Measurements from ENCODE around the gene RNF208. TPM values are rescaled to one million over a fixed set of nuclear protein-coding genes. Genes with fewer than 3 reads are reported as not detected.

RNF208 gene
- total and polyA plus RNA-seq, 2 experiments from 2014 or later = 1.4 to 5.6 TPM

DNA sequence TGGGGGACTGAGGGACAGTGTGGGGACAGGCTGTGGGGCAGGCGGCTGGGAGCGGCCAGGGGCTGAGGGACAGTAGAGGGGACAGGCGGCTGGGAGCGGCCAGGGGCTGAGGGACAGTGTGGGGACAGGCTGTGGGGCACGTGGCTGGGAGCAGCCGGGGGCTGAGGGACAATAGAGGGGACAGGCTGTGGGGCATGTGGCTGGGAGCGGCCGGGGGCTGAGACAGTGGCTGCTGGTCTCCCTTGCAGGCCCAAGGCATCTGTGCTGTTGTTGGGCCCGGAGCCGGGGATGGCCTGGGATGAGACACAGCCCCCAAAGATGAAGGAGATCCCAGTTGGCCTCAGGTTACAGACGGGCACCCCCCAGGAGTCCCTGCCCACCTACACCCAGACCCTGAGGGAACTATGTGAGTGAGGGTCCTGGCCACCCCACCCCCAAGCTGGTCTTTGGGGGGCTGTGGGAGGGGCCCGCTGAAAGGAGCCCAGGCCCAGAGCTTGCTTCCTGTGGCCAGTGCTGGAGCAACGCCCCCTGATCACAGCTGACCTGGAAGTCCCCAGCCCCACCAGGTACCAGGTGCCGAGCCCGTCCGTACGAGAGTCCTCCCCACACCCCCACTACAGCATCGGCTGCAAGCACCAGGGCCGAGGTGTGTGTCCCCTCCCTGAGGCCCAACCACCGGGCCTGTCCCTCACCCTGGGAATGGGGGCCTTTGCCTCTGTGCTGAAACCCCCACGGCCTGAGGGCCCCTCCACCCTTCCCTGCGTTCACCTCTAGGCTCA, 29.6 kb upstream of the RNF208 start:
- Histone ChIP-seq H3K9me2 (ENCODE audit: insufficient read depth) (no peaks in the 10 kb centered on the region), H3K4me3 (no peak overlapping the region), H3F3A (replicated peaks; ENCODE audit: low read depth) (peaks cover 5% of the 10 kb centered on the region), H3K27me3 (ENCODE audit: insufficient read depth) (peaks cover 4% of the 10 kb centered on the region; the same call in 1 of the 2 replicates), H4K20me1 (replicated peaks; ENCODE audit: insufficient read depth) (no peaks in the 10 kb centered on the region; the same call in 1 of the 2 replicates), H2AFZ (no peak overlapping the region), H3K4me1 (ENCODE audit: insufficient read depth) (peaks cover 13% of the 10 kb centered on the region; the same call in 1 of the 2 replicates), H3K79me2 (replicated peaks; ENCODE audit: insufficient read depth) (peaks cover 12% of the 10 kb centered on the region), H3K36me3 (ENCODE audit: insufficient read depth) (no peaks in the 10 kb centered on the region; the same call in 1 of the 2 replicates), H3K27ac (ENCODE audit: low read depth) (no peak overlapping the region), H3K4me2 (no peak overlapping the region)
- Mint-ChIP-seq H3K27ac (no peak overlapping the region), H3K36me3 (ENCODE audit: low read depth) (peaks cover 4% of the 10 kb centered on the region; the same call in 2 of the 3 replicates), H3K4me3 (no peak overlapping the region), H3K27me3 (ENCODE audit: insufficient read depth, low read depth, poor library complexity) (peaks cover 19% of the 10 kb centered on the region), H3K9me3 (no peaks in the 10 kb centered on the region), H3K4me1 (peaks cover 11% of the 10 kb centered on the region)
- DNase-seq (ENCODE audit: low spot score) = no peak
- no peak for ATAC-seq
- TF ChIP-seq, protein P1, sequence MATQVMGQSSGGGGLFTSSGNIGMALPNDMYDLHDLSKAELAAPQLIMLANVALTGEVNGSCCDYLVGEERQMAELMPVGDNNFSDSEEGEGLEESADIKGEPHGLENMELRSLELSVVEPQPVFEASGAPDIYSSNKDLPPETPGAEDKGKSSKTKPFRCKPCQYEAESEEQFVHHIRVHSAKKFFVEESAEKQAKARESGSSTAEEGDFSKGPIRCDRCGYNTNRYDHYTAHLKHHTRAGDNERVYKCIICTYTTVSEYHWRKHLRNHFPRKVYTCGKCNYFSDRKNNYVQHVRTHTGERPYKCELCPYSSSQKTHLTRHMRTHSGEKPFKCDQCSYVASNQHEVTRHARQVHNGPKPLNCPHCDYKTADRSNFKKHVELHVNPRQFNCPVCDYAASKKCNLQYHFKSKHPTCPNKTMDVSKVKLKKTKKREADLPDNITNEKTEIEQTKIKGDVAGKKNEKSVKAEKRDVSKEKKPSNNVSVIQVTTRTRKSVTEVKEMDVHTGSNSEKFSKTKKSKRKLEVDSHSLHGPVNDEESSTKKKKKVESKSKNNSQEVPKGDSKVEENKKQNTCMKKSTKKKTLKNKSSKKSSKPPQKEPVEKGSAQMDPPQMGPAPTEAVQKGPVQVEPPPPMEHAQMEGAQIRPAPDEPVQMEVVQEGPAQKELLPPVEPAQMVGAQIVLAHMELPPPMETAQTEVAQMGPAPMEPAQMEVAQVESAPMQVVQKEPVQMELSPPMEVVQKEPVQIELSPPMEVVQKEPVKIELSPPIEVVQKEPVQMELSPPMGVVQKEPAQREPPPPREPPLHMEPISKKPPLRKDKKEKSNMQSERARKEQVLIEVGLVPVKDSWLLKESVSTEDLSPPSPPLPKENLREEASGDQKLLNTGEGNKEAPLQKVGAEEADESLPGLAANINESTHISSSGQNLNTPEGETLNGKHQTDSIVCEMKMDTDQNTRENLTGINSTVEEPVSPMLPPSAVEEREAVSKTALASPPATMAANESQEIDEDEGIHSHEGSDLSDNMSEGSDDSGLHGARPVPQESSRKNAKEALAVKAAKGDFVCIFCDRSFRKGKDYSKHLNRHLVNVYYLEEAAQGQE (IDR thresholded peaks at IDR 0.05; ENCODE audit: unreplicated experiment) = no peak
- TF ChIP-seq NANOG (IDR thresholded peaks at IDR 0.05; ENCODE audit: borderline replicate concordance) (no peak), JUNB (IDR thresholded peaks at IDR 0.05; ENCODE audit: unreplicated experiment) (no peak), CREB1 (CRISPR knock-in tag; IDR thresholded peaks at IDR 0.05; ENCODE audit: low read depth) (no peak), ZNF331 (CRISPR knock-in tag; IDR thresholded peaks at IDR 0.05; ENCODE audit: low read depth) (no peak), EZH2phosphoT487 (IDR thresholded peaks at IDR 0.05; ENCODE audit: unreplicated experiment) (no peak)

DNA sequence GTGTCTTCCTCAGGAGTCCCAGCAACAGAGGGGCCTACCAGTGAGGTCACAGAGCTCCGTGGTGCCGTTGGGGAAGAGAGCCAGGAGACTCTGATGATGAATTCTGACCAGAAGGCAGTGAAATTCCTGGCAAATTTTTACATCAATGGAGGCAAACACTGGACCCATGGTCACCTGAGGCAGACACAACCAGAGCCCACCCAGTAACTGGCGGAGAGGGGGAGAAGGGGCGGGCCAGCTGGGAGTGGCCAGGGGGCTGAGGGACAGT, 29.1 kb upstream of the RNF208 start, which contains the start of gene STPG3:
Gene STPG3 (plus strand): TSS at position 93 of the 268 bp plus-strand sequence. CDS start 1 bp downstream, at position 94.
- H3K27ac ChIP-seq (ENCODE audit: low read depth) = no peak within 1 kb of the TSS
- no peak within 1 kb of the TSS for H3K4me2 ChIP-seq
- H3K27ac Mint-ChIP-seq = no peak within 1 kb of the TSS
- TF ChIP-seq JUNB (IDR thresholded peaks at IDR 0.05; ENCODE audit: unreplicated experiment) (no peak), CREB1 (CRISPR knock-in tag; IDR thresholded peaks at IDR 0.05; ENCODE audit: low read depth) (no peak), EZH2 (IDR thresholded peaks at IDR 0.05; ENCODE audit: low read depth, unreplicated experiment) (no peak), STAT1 (IDR thresholded peaks at IDR 0.05; ENCODE audit: unreplicated experiment) (no peak), NANOG (IDR thresholded peaks at IDR 0.05; ENCODE audit: borderline replicate concordance) (no peak), POLR2AphosphoS5 (IDR thresholded peaks at IDR 0.05; ENCODE audit: low read depth) (no peak), EZH2phosphoT487 (IDR thresholded peaks at IDR 0.05; ENCODE audit: unreplicated experiment) (no peak), ZNF331 (CRISPR knock-in tag; IDR thresholded peaks at IDR 0.05; ENCODE audit: low read depth) (no peak), ZNF114 (CRISPR knock-in tag; IDR thresholded peaks at IDR 0.05) (no peak)
- TF ChIP-seq, protein P2, sequence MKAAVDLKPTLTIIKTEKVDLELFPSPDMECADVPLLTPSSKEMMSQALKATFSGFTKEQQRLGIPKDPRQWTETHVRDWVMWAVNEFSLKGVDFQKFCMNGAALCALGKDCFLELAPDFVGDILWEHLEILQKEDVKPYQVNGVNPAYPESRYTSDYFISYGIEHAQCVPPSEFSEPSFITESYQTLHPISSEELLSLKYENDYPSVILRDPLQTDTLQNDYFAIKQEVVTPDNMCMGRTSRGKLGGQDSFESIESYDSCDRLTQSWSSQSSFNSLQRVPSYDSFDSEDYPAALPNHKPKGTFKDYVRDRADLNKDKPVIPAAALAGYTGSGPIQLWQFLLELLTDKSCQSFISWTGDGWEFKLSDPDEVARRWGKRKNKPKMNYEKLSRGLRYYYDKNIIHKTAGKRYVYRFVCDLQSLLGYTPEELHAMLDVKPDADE (IDR thresholded peaks at IDR 0.05) = no peak
- TF ChIP-seq, protein P3, sequence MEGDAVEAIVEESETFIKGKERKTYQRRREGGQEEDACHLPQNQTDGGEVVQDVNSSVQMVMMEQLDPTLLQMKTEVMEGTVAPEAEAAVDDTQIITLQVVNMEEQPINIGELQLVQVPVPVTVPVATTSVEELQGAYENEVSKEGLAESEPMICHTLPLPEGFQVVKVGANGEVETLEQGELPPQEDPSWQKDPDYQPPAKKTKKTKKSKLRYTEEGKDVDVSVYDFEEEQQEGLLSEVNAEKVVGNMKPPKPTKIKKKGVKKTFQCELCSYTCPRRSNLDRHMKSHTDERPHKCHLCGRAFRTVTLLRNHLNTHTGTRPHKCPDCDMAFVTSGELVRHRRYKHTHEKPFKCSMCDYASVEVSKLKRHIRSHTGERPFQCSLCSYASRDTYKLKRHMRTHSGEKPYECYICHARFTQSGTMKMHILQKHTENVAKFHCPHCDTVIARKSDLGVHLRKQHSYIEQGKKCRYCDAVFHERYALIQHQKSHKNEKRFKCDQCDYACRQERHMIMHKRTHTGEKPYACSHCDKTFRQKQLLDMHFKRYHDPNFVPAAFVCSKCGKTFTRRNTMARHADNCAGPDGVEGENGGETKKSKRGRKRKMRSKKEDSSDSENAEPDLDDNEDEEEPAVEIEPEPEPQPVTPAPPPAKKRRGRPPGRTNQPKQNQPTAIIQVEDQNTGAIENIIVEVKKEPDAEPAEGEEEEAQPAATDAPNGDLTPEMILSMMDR (conservative IDR thresholded peaks at IDR 0.05; ENCODE audit: low read depth in 2 of 2) = no peak
- TF ChIP-seq, protein P1 (IDR thresholded peaks at IDR 0.05; ENCODE audit: unreplicated experiment) = no peak

More for the DNA sequence above, 29.1 kb upstream of the RNF208 start, which contains the start of gene STPG3:
- Mint-ChIP-seq H3K36me3 (ENCODE audit: low read depth) (no peaks in the 10 kb centered on the region), H3K4me3 (no peak within 1 kb of the TSS), H3K9me3 (no peaks in the 10 kb centered on the region), H3K4me1 (peaks cover 11% of the 10 kb centered on the region), H3K27me3 (ENCODE audit: insufficient read depth, low read depth, poor library complexity) (peaks cover 17% of the 10 kb centered on the region)
- Histone ChIP-seq H3K9me2 (ENCODE audit: insufficient read depth) (no peaks in the 10 kb centered on the region), H3K4me1 (ENCODE audit: insufficient read depth) (peaks cover 11% of the 10 kb centered on the region; the same call in 1 of the 2 replicates), H3K27me3 (ENCODE audit: insufficient read depth) (peaks cover 4% of the 10 kb centered on the region; the same call in 1 of the 2 replicates), H2AFZ (no peak within 1 kb of the TSS), H3F3A (replicated peaks; ENCODE audit: low read depth) (peaks cover 5% of the 10 kb centered on the region), H3K4me3 (no peak within 1 kb of the TSS), H4K20me1 (replicated peaks; ENCODE audit: insufficient read depth) (no peaks in the 10 kb centered on the region; the same call in 1 of the 2 replicates), H3K36me3 (ENCODE audit: insufficient read depth) (no peaks in the 10 kb centered on the region), H3K79me2 (replicated peaks; ENCODE audit: insufficient read depth) (peaks cover 7% of the 10 kb centered on the region)
- no peak for DNase-seq (ENCODE audit: low spot score)
- ATAC-seq = no peak

All from GM23338 (cell line).